Heart left ventricle (tissue), 16 donors: ENCODE measurements around the gene RYR3. TPM values are rescaled to one million over a fixed set of nuclear protein-coding genes. Genes with fewer than 3 reads are reported as not detected.

Source experiments
- ATAC-seq, 4 donors: fragments of 200-7000 bp; cut with Tn5 transposase; one replicate each; pipeline ENCODE4 v1.9.1; 2020 to 2022; ENCODE audit warnings: moderate library complexity in 4 of 4, mild to moderate bottlenecking in 3 of 4, moderate number of reproducible peaks in 1 of 4
- DNase-seq, 5 donors: peaks; one replicate each; pipeline ENCODE4 v3.0.0-alpha.2; 2020
- H3K27ac ChIP-seq, 12 donors: fragments of 200-600 bp; sonication (generic) in 4 of 12; one replicate each; pipeline versions ENCODE4 v1.5.0 to v1.8.0; 2016 to 2022; ENCODE audit warnings: mild to moderate bottlenecking in 2 of 12
- H3K27me3 ChIP-seq, 9 donors: fragments of 200-600 bp; sonication (generic) in 2 of 9; one replicate each; pipeline versions ENCODE4 v1.5.1 to v1.8.0; 2016 to 2022; ENCODE audit warnings: mild to moderate bottlenecking in 3 of 9
- H3K36me3 ChIP-seq, 9 donors: fragments of 200-600 bp; sonication (generic) in 2 of 9; one replicate each; pipeline versions ENCODE4 v1.5.0 to v1.8.0; 2018 to 2022; ENCODE audit warnings: mild to moderate bottlenecking in 2 of 9
- H3K4me1 ChIP-seq, 12 donors: fragments of 200-600 bp; sonication (generic) in 4 of 12; one replicate each; pipeline versions ENCODE4 v1.5.0 to v1.8.0; 2016 to 2022; ENCODE audit warnings: mild to moderate bottlenecking in 3 of 12
- H3K4me3 ChIP-seq, 12 donors: fragments of 200-600 bp; sonication (generic) in 4 of 12; one replicate each; pipeline versions ENCODE4 v1.5.0 to v1.8.0; 2017 to 2022; ENCODE audit warnings: mild to moderate bottlenecking in 9 of 12, moderate library complexity in 4 of 12
- H3K9me3 ChIP-seq, 12 donors: fragments of 200-600 bp; sonication (generic) in 4 of 12; one replicate each; pipeline versions ENCODE4 v1.5.0 to v1.8.0; 2016 to 2022; ENCODE audit warnings: mild to moderate bottlenecking in 1 of 12
- POLR2A ChIP-seq, 2 donors: fragments of 450-650 bp; IDR thresholded peaks; one replicate each; pipeline ENCODE4 v1.6.1; 2017; ENCODE audit warnings: antibody characterized with exemption in 2 of 2, mild to moderate bottlenecking in 2 of 2, moderate library complexity in 2 of 2
- WGBS, 4 donors: extraction: QIAGEN DNeasy Blood & Tissue Kit in 2 of 4; methylation state at CpG; one replicate each; pipeline versions ENCODE4 v1.1.5 to v1.1.7; 2013 to 2018; 5-methylcytosine and 5-hydroxymethylcytosine counted together
- intact Hi-C, 10 donors: fragments of 100-400 bp; cut with DNase I; formaldehyde crosslinking; loops; one replicate each; pipeline versions ENCODE4 v1.11.1 to v1.14.2; 2022
- polyA plus RNA-seq, 2 donors: library from polyadenylated mRNA; stranded (reverse); fragments of 200-250 nt; gene quantifications; one replicate each; pipeline ENCODE4 v1.2.3, GENCODE V29; 2013
- total RNA-seq, 9 donors: library from RNA; depleted of rRNA in 2 of 9; stranded (reverse); fragments of >200 nt in 2 of 9; fragmentation: NEBNext Ultra II Directional in 3 of 9; extraction: Animal tissue kit (Norgen Biotek cat#: 25700) in 3 of 9; gene quantifications; one replicate each; pipeline versions ENCODE4 v1.1.0 to v1.2.4, GENCODE V29; 2016 to 2023
- TF ChIP-seq, protein P1 (sequence below), 12 donors: fragments of 200-600 bp; sonication (generic) in 4 of 12; IDR thresholded peaks; one replicate each; pipeline versions ENCODE4 v1.5.0 to v1.8.0; 2018 to 2022; ENCODE audit warnings: antibody characterized with exemption in 12 of 12, mild to moderate bottlenecking in 5 of 12
- donor health status: ischemic (EF 13 %, LVEDD 7.1; RV severe dilation, severe dysfunction).
- donor health status: healthy with polysubstance abuse.
- donor health status: DM: no; HTN: yes; CAD: no.
- donor health status: DM: no; HTN: no; CAD: no.
- donor health status: ischemic (EF 25% LVEDD 6.9; RV normal size, moderate dysfunction).
- donor health status: ischemic (EF 25% LVEDD 5.7; RV mildly dilated, moderate dysfunction).
- donor health status: healthy.
- donor health status: DM: yes; HTN: yes; CAD: no.
- donor health status: ischemic (EF 35%, LVEDD 5.7; RV mildly dilated, moderate dysfunction).
- donor health status: nonischemic (EF 11% LVEDD 7.7; RV severe dilation, severe dysfunction).
- donor health status: DM: yes; HTN: yes; CAD: no.
- donor health status: PGD.
- donor health status: ischemic (EF 29% LVEDD 5.4; RV normal size, mild dysfunction).
- donor health status: nonischemic (EF 23%, LVEDD 6.1; RV moderate dilation, normal function).

The RYR3 gene
- total and polyA plus RNA-seq, 11 donors = 0.01 to 0.35 (median 0.23) TPM; not detected in 2

- H3K36me3 ChIP-seq = no peaks in the 10 kb centered on the region
- intact Hi-C loops = no loop called here
- DNase-seq (no peak), ATAC-seq (no peak)
- H3K27me3 ChIP-seq = no peaks in the 10 kb centered on the region
- no peak overlapping the region for H3K27ac ChIP-seq
- peaks cover 0 to 9% (median 5%) of the 10 kb centered on the region in 12 donors for H3K4me1 ChIP-seq
- no peak for TF ChIP-seq POLR2A (IDR thresholded peaks at IDR 0.05)
- TF ChIP-seq, protein P1, sequence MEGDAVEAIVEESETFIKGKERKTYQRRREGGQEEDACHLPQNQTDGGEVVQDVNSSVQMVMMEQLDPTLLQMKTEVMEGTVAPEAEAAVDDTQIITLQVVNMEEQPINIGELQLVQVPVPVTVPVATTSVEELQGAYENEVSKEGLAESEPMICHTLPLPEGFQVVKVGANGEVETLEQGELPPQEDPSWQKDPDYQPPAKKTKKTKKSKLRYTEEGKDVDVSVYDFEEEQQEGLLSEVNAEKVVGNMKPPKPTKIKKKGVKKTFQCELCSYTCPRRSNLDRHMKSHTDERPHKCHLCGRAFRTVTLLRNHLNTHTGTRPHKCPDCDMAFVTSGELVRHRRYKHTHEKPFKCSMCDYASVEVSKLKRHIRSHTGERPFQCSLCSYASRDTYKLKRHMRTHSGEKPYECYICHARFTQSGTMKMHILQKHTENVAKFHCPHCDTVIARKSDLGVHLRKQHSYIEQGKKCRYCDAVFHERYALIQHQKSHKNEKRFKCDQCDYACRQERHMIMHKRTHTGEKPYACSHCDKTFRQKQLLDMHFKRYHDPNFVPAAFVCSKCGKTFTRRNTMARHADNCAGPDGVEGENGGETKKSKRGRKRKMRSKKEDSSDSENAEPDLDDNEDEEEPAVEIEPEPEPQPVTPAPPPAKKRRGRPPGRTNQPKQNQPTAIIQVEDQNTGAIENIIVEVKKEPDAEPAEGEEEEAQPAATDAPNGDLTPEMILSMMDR (IDR thresholded peaks at IDR 0.05) = no peak
- no peak overlapping the region for H3K4me3 ChIP-seq
- no peaks in the 10 kb centered on the region for H3K9me3 ChIP-seq
Measured at GRCh38 chr15:33907326-33907725, 596.6 kb downstream of the RYR3 start.

- H3K27me3 ChIP-seq = no peaks in the 10 kb centered on the region
- intact Hi-C loops = no loop called here
- H3K4me3 ChIP-seq = no peak overlapping the region
- no peaks in the 10 kb centered on the region for H3K9me3 ChIP-seq
- H3K36me3 ChIP-seq = no peaks in the 10 kb centered on the region
- no peak overlapping the region for H3K27ac ChIP-seq
- WGBS, 4 donors = 86 to 96% (median 91%) methylated on average over 3 of the region's 3 CpGs
- DNase-seq (no peak), ATAC-seq (no peak)
- no peak for TF ChIP-seq POLR2A (IDR thresholded peaks at IDR 0.05)
- TF ChIP-seq, protein P1 (IDR thresholded peaks at IDR 0.05) = no peak
- peaks cover 0 to 9% (median 5%) of the 10 kb centered on the region in 12 donors for H3K4me1 ChIP-seq
Measured at GRCh38 chr15:33908406-33908805, 597.6 kb downstream of the RYR3 start.

- intact Hi-C loops = no loop called here
- no peak for ATAC-seq
- 88 to 96% (median 94%) methylated on average over 3 of the region's 3 CpGs for WGBS, 4 donors
Measured at GRCh38 chr15:33910741-33911140, 600.0 kb downstream of the RYR3 start.

DNA sequence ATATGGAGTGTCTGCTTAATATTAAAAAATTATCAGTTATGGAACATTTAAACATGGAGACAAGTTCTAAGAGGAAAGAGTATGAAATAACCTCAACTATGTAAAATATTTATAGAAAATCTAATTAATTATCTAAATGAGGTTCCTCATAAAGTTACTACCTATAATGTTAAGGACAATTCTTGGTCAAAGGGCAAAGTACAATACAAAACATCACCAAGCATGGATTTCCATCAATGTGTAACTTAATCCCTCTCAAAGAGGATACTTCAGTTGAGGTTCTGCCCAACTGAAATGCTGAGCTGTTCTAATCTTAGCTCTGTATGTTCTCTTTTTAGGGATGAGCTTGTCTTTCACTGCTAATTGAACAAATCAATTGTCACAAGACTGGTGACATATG, 601.6 kb downstream of the RYR3 start:
- TF ChIP-seq, protein P1 (IDR thresholded peaks at IDR 0.05) = no peak
- no peak for TF ChIP-seq POLR2A (IDR thresholded peaks at IDR 0.05)
- Histone ChIP-seq H3K27ac (no peak overlapping the region), H3K9me3 (no peaks in the 10 kb centered on the region), H3K27me3 (no peaks in the 10 kb centered on the region), H3K4me1 (peaks cover 0 to 11% (median 2%) of the 10 kb centered on the region in 12 donors), H3K36me3 (no peaks in the 10 kb centered on the region), H3K4me3 (no peak overlapping the region)
- ATAC-seq (no peak), DNase-seq (no peak)
- intact Hi-C loops = no loop called here

More at GRCh38 chr15:33910741-33911140, 600.0 kb downstream of the RYR3 start:
- Histone ChIP-seq H3K27ac (no peak overlapping the region), H3K36me3 (no peaks in the 10 kb centered on the region), H3K27me3 (no peaks in the 10 kb centered on the region), H3K4me3 (no peak overlapping the region), H3K9me3 (no peaks in the 10 kb centered on the region), H3K4me1 (peaks cover 0 to 11% (median 5%) of the 10 kb centered on the region in 12 donors)
- TF ChIP-seq, protein P1 (IDR thresholded peaks at IDR 0.05) = no peak
- TF ChIP-seq POLR2A (IDR thresholded peaks at IDR 0.05) = no peak
- DNase-seq = no peak
